Pancreas (tissue), 10 donors: ENCODE results near the gene MRPL55. TPM values are rescaled to one million over a fixed set of nuclear protein-coding genes. Genes with fewer than 3 reads are reported as not detected.

Experiments
- ATAC-seq, 4 donors: fragments of 200-7000 bp; cut with Tn5 transposase; one replicate each; pipeline versions ENCODE4 v1.8.0 to v1.9.1; 2020; ENCODE audit warnings: mild to moderate bottlenecking in 4 of 4, moderate library complexity in 4 of 4
- DNase-seq, 6 donors: peaks; one replicate each; pipeline ENCODE4 v3.0.0-alpha.2; 2020
- FAIRE-seq: peaks from 2 replicates; lab custom pipeline; 2012; peaks lifted over from hg19 to GRCh38; lab: Jason Lieb, UNC
- H3K27ac ChIP-seq, 4 donors: fragments of 200-600 bp; sonication (generic); 1 replicate in 3 of 4; 2 replicates in 1 of 4; pipeline versions ENCODE4 v1.5.0 to v1.8.0; 2020
- H3K27me3 ChIP-seq, 4 donors: fragments of 200-600 bp; one replicate each; pipeline ENCODE4 v1.8.0; 2021
- H3K36me3 ChIP-seq, 3 donors: fragments of 200-600 bp; sonication (generic) in 1 of 3; one replicate each; pipeline versions ENCODE4 v1.5.0 to v1.8.0; 2020 to 2021
- H3K4me1 ChIP-seq, 3 donors: fragments of 200-600 bp; one replicate each; pipeline ENCODE4 v1.8.0; 2021
- H3K4me3 ChIP-seq, 4 donors: fragments of 200-600 bp; sonication (generic) in 2 of 4; one replicate each; pipeline versions ENCODE4 v1.5.0 to v1.8.0; 2020 to 2021
- H3K9me3 ChIP-seq, 4 donors: fragments of 200-600 bp; one replicate each; pipeline ENCODE4 v1.8.0; 2021
- CTCF ChIP-seq, 4 donors: fragments of 200-600 bp; sonication (generic) in 3 of 4; IDR thresholded peaks; one replicate each; pipeline versions ENCODE4 v1.5.0 to v1.8.0; 2021; ENCODE audit warnings: antibody characterized with exemption in 4 of 4
- WGBS, 2 donors: extraction: QIAGEN DNeasy Blood & Tissue Kit; methylation state at CpG; one replicate each; pipeline ENCODE4 v1.1.7; 2013; 5-methylcytosine and 5-hydroxymethylcytosine counted together
- intact Hi-C, 3 donors: fragments of 100-400 bp; cut with DNase I; formaldehyde crosslinking; loops; one replicate each; pipeline versions ENCODE4 v1.11.1 to v1.14.2; 2022
- polyA plus RNA-seq, 2 donors: library from polyadenylated mRNA; stranded (reverse); fragments of 200-250 nt; gene quantifications; one replicate each; pipeline ENCODE4 v1.2.3, GENCODE V29; 2013
- total RNA-seq, 6 donors: library from RNA; stranded (reverse); fragmentation: NEBNext Ultra II Directional in 4 of 6; extraction: Animal tissue kit (Norgen Biotek cat#: 25700) in 4 of 6; gene quantifications; one replicate each; pipeline versions ENCODE4 v1.2.1 to v1.2.4, GENCODE V29; 2021 to 2023
- donor health status: healthy with polysubstance abuse.
- donor health status: DM: no; HTN: no; CAD: no; lungs with moderate emphysema.
- donor health status: DM: no; HTN: no; CAD: no.
- donor health status: control.
- donor health status: control.
- donor health status: Bipolar disorder and iron deficiency.
- donor health status: DM: yes; HTN: yes; CAD: no.
- donor health status: DM: no; HTN: no; CAD: no.
- donor health status: DM: no; HTN: no; CAD: no.
- donor health status: DM: yes; HTN: yes; CAD: no.

The MRPL55 gene
- total and polyA plus RNA-seq, 8 donors: 18.1 to 113 (median 24.0) TPM

GRCh38 chr1:228144993-228145343 is 35.9 kb upstream of the MRPL55 start:
- no peak for ATAC-seq
- Histone ChIP-seq H3K36me3 (peaks cover 0 to 23% (median 0%) of the 10 kb centered on the region in 3 donors), H3K27ac (no peak overlapping the region), H3K4me3 (no peak overlapping the region), H3K4me1 (peaks cover 11 to 25% (median 25%) of the 10 kb centered on the region in 3 donors), H3K9me3 (no peaks in the 10 kb centered on the region), H3K27me3 (no peaks in the 10 kb centered on the region)
- peak in 2 of 6 donors; percentile 13 to 22 for DNase-seq
- FAIRE-seq: no peak
- intact Hi-C loops: no loop called here
- no peak for TF ChIP-seq CTCF (IDR thresholded peaks at IDR 0.05)
- 85 to 88% methylated on average over 8 of the region's 8 CpGs for WGBS, 2 donors

DNA sequence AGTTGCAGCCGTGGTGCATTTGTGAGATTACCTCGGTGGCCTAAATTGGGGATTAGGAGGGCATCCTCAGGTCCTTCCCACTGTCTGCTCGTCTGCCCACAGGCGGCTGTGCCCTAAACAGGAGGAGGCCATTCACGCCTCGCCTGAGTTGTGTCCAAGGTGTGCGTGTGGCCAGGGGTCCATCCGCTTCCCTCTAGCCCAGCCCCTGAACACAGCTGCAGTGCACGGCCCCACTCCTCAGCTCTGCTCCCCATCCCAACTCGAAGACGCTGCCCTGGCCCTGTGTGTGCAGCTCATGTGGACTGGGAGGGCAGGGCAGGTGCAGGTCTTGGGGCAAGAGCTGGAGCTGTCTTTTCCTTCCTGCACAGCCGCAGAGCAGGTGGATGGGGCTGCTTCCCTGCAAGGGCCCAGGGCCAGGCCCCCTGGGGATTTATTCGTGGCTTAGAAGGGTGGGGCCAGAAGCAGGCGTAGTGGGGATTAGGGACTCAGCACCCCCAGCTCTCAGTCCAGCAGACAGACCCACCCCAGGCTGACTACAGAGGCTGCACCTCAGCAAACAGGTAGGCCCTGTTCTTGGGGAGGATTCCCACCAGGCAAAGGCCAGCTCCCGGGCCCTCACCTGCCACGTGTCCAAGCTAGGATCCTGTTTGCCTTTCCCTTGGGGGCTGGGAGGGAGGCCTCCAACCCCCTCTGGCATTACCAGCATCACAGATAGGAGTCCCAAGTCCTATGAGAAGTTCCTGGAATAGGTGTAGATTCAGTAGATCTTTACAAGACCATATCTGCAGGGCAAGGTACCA is 35.3 kb upstream of the MRPL55 start:
- intact Hi-C loops: no loop called here
- Histone ChIP-seq H3K27me3 (no peaks in the 10 kb centered on the region), H3K4me3 (no peak overlapping the region), H3K4me1 (peaks cover 11 to 25% (median 25%) of the 10 kb centered on the region in 3 donors), H3K36me3 (peaks cover 0 to 23% (median 0%) of the 10 kb centered on the region in 3 donors), H3K27ac (no peak overlapping the region), H3K9me3 (no peaks in the 10 kb centered on the region)
- WGBS, 2 donors: 83 to 86% methylated on average over 16 of the region's 16 CpGs
- no peak for ATAC-seq
- DNase-seq: peak in 3 of 6 donors; percentile 11 to 18 (median 12)
- no peak for TF ChIP-seq CTCF (IDR thresholded peaks at IDR 0.05)
- no peak for FAIRE-seq

DNA sequence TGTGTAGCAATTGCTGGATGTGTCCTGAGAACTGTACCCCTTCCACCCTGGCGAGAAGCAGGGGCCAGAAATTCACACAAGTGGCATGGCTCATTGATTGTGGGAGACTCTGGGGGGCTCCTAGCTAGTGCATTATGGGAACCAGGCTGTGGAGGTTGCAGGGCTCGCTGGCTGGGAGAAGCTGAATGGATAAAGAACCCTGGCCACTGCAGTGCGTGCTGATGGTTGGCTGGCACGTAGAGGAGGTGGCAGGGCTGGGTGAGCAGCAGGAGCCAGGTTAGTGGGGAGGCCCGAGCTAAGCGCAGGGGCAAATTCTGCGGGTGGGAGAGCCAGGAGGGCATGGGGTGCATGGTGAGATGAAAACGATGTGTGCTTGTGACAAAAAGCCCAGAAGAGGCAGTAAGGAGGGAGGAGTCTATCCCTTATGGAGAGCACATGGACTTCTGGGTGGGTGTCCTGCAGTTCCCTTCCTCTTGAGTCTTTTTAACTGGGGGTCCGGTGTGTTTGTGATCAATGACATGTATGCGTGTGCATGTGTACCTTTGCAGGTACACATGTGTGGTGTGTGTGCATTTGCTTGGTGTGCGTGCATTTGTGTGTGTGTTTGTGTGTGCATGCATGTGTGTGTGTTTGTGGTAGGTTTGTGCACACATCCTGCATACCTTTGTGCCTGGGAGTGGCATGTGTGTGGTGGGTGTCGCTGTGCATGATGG is 34.5 kb upstream of the MRPL55 start:
- intact Hi-C loops: no loop called here
- TF ChIP-seq CTCF (IDR thresholded peaks at IDR 0.05): no peak
- Histone ChIP-seq H3K36me3 (peaks cover 0 to 16% (median 0%) of the 10 kb centered on the region in 3 donors), H3K4me3 (no peak overlapping the region), H3K27ac (no peak overlapping the region), H3K27me3 (no peaks in the 10 kb centered on the region), H3K4me1 (peaks cover 11 to 25% (median 25%) of the 10 kb centered on the region in 3 donors), H3K9me3 (no peaks in the 10 kb centered on the region)
- DNase-seq (peak in 1 of 6 donors; percentile 22), ATAC-seq (no peak), FAIRE-seq (no peak)
- 80 to 89% methylated on average over 12 of the region's 12 CpGs for WGBS, 2 donors

DNA sequence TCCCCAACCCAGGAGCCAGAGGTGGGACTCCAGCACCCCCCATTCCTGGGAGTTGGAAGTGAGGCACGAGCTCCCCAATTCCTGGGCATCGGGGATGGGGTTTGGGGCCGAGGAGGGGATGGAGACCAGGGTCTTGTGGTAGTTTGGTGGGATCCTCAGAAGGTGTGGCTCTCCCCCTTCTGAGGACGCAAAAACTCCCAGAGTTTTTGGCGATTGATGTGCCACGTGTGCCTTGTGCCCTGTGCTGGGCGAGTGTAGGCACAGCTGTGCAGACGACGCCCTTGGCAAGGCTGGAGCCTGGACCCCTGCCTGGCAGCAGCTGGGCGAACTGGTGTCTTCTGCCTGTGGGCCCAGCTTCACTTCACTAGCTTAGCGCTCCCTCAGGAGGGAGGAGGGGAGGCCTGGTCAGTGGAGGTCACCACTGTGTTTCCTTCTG is 33.6 kb upstream of the MRPL55 start:
- H3K4me3 ChIP-seq: no peak overlapping the region
- WGBS, 2 donors: 50 to 57% methylated on average over 11 of the region's 11 CpGs
- no peaks in the 10 kb centered on the region for H3K9me3 ChIP-seq
- peaks cover 0 to 7% (median 0%) of the 10 kb centered on the region in 3 donors for H3K36me3 ChIP-seq
- no peak for TF ChIP-seq CTCF (IDR thresholded peaks at IDR 0.05)
- no peaks in the 10 kb centered on the region for H3K27me3 ChIP-seq
- peaks cover 11 to 25% (median 25%) of the 10 kb centered on the region in 3 donors for H3K4me1 ChIP-seq
- intact Hi-C loops: no loop called here
- ATAC-seq (no peak), DNase-seq (peak in 4 of 6 donors; percentile 17 to 63 (median 34)), FAIRE-seq (no peak)
- H3K27ac ChIP-seq: no peak overlapping the region
